Stimulated activated naive CD8-positive, alpha-beta T cell treated with anti-CD3 and anti-CD28 coated beads, Interleukin-15, Interleukin-2, amounts not matched to agents 100 ng/mL and 50 ng/mL, for 24 hours (primary cell): ENCODE data around the gene ITSN2.

Experiments used
- H3K27ac Mint-ChIP-seq: one replicate; pipeline ENCODE4 v1.8.0; 2021; ENCODE audit warnings: mild to moderate bottlenecking, mixed read lengths
- H3K27me3 Mint-ChIP-seq: one replicate; pipeline ENCODE4 v1.8.0; 2021; ENCODE audit warnings: mixed read lengths
- H3K36me3 Mint-ChIP-seq: one replicate; pipeline ENCODE4 v1.8.0; 2021; ENCODE audit warnings: low read depth, mixed read lengths
- H3K4me1 Mint-ChIP-seq: one replicate; pipeline ENCODE4 v1.8.0; 2021; ENCODE audit warnings: low read depth, mixed read lengths
- H3K4me3 Mint-ChIP-seq: one replicate; pipeline ENCODE4 v1.8.0; 2021; ENCODE audit warnings: mild to moderate bottlenecking, mixed read lengths
- H3K9me3 Mint-ChIP-seq: one replicate; pipeline ENCODE4 v1.8.0; 2021; ENCODE audit warnings: mixed read lengths

The ITSN2 gene

GRCh38 chr2:24332791-24333540 lies 27.4 kb downstream of the ITSN2 start:
- H3K4me3 Mint-ChIP-seq: no peak overlapping the region
- H3K36me3 Mint-ChIP-seq: peaks cover 9% of the 10 kb centered on the region
- peak overlapping the region; percentile 36 for H3K27ac Mint-ChIP-seq
- H3K4me1 Mint-ChIP-seq: peaks cover 69% of the 10 kb centered on the region
- no peaks in the 10 kb centered on the region for H3K27me3 Mint-ChIP-seq
- peaks cover 5% of the 10 kb centered on the region for H3K9me3 Mint-ChIP-seq

GRCh38 chr2:24330161-24330560 lies 30.2 kb downstream of the ITSN2 start:
- Mint-ChIP-seq H3K27me3 (no peaks in the 10 kb centered on the region), H3K4me1 (peaks cover 56% of the 10 kb centered on the region)

GRCh38 chr2:24329700-24330099 lies 30.6 kb downstream of the ITSN2 start:
- no peaks in the 10 kb centered on the region for H3K9me3 Mint-ChIP-seq
- H3K4me3 Mint-ChIP-seq: no peak overlapping the region
- H3K27ac Mint-ChIP-seq: no peak overlapping the region
- H3K27me3 Mint-ChIP-seq: no peaks in the 10 kb centered on the region
- peaks cover 5% of the 10 kb centered on the region for H3K36me3 Mint-ChIP-seq
- peaks cover 56% of the 10 kb centered on the region for H3K4me1 Mint-ChIP-seq

More at GRCh38 chr2:24330161-24330560, 30.2 kb downstream of the ITSN2 start:
- Mint-ChIP-seq H3K9me3 (no peaks in the 10 kb centered on the region), H3K36me3 (peaks cover 5% of the 10 kb centered on the region), H3K4me3 (no peak overlapping the region), H3K27ac (peak overlapping the region; percentile 70)

DNA sequence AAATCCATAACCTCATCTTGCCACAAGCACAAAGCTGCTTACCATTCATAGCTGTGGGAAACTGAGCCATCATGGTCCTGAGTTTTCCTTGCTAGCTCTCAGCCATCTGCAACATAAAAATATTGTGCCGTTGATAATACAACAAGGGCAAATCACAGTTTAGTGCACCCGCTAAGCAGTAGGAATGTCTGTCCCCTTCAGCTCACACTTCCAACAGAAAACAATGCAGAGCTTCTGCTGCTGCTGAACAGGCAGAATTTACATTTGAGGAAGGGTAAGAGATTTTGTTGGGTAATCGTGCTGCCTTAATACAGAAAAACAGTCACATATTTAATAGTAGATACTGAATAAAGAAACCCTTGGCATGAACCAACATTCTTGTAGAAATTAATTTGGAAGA lies 32.3 kb downstream of the ITSN2 start:
- Mint-ChIP-seq H3K4me1 (peaks cover 39% of the 10 kb centered on the region), H3K27me3 (no peaks in the 10 kb centered on the region), H3K9me3 (no peaks in the 10 kb centered on the region), H3K36me3 (peaks cover 9% of the 10 kb centered on the region), H3K27ac (no peak overlapping the region), H3K4me3 (no peak overlapping the region)

DNA sequence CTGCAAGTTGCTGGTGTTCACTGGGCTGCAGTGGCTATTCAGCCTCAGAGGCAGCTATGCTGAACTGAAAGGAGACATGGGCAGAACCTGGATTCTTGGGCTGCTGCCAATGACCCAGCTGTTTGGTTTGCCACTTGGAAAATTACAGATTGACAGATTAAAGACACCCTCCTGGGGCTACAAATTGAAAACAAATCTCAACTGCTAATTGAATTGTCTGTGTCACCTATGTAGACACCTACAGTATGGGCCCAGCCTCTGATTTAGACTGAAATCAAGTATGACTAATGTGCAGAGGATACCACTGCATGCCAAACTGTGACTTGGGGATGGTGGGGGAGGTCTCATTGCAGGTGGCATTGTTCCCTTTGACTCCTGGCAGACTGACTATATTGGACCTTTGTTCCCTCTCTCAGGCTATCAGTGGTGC lies 42.8 kb downstream of the ITSN2 start:
- H3K27ac Mint-ChIP-seq: no peak overlapping the region
- no peaks in the 10 kb centered on the region for H3K9me3 Mint-ChIP-seq
- H3K27me3 Mint-ChIP-seq: no peaks in the 10 kb centered on the region
- H3K36me3 Mint-ChIP-seq: peaks cover 11% of the 10 kb centered on the region
- H3K4me3 Mint-ChIP-seq: no peak overlapping the region
- H3K4me1 Mint-ChIP-seq: peaks cover 39% of the 10 kb centered on the region

GRCh38 chr2:24315669-24316068 lies 44.7 kb downstream of the ITSN2 start:
- no peaks in the 10 kb centered on the region for H3K27me3 Mint-ChIP-seq

DNA sequence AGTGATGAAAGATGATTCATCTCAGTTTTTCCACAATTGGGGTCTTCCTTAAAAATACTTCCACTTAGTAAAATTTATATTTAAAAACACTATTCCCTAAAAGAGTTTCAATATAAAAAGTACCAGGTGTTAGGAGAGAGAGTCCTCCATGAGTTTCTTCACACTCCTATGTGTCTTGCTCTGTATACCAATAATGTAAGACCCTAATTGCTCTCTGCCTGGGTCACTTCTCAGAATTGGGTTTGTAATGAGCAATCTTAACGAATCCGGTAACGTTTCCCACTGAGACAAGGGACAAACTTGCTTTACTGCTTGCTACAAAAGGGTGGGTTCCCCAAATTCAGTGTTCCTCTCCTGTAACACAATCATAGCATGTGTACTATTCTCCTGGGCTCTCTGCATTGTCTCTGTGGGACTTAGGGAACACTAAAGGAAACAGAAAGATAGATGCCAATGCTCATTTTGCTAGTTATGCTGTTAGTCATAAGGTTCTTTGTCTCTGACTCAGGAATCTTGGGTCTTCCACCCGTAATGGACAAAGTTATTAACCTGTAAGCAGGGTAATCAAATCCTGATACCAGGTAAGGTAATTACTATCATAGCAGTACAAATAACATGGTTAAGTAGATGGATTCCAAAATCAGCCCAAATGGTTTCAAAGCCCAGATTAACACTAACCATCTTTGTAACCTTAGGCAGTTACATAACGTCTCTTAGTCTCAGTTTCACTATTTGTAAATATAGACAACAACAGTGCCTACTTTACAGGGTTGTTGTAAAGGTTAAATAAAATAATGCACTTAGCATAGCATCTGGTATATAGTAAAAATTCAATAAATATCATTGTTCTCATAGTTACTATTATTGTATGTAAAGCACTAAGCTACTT lies 46.3 kb downstream of the ITSN2 start:
- Mint-ChIP-seq H3K27me3 (no peaks in the 10 kb centered on the region), H3K9me3 (no peaks in the 10 kb centered on the region), H3K36me3 (peaks cover 19% of the 10 kb centered on the region), H3K27ac (peak overlapping the region; percentile 31), H3K4me3 (no peak overlapping the region), H3K4me1 (peaks cover 35% of the 10 kb centered on the region)

More at GRCh38 chr2:24315669-24316068, 44.7 kb downstream of the ITSN2 start:
- Mint-ChIP-seq H3K27ac (peak overlapping the region; percentile 3), H3K36me3 (peaks cover 14% of the 10 kb centered on the region), H3K9me3 (no peaks in the 10 kb centered on the region), H3K4me1 (peaks cover 38% of the 10 kb centered on the region), H3K4me3 (no peak overlapping the region)

- Mint-ChIP-seq H3K4me1 (no peaks in the 10 kb centered on the region), H3K36me3 (peaks cover 36% of the 10 kb centered on the region), H3K27ac (no peak overlapping the region), H3K9me3 (no peaks in the 10 kb centered on the region), H3K27me3 (no peaks in the 10 kb centered on the region), H3K4me3 (no peak overlapping the region)
Measured at GRCh38 chr2:24307961-24308360, 52.4 kb downstream of the ITSN2 start.

DNA sequence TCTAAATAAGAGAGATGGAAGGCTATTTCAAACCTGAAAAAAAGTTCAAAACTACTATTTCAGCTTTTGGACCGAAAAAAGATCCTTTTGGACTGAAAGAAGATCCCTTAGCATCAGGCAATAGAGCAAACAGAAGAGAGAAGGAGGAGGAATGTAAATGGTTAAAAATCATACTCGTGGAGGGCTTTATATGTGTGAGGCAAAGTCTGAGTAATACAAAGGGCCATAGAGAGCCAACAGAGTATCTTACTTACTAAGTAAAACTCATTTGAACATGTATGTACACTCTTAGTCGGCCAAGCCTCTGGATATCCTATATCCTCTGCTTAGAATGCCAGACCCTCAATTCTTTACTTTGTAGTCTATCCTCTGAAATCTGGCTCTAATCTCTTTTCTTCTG lies 55.7 kb downstream of the ITSN2 start:
- no peaks in the 10 kb centered on the region for H3K27me3 Mint-ChIP-seq
- no peaks in the 10 kb centered on the region for H3K9me3 Mint-ChIP-seq
- no peak overlapping the region for H3K27ac Mint-ChIP-seq
- no peaks in the 10 kb centered on the region for H3K4me1 Mint-ChIP-seq
- no peak overlapping the region for H3K4me3 Mint-ChIP-seq
- peaks cover 40% of the 10 kb centered on the region for H3K36me3 Mint-ChIP-seq

GRCh38 chr2:24304098-24304497 lies 56.2 kb downstream of the ITSN2 start:
- Mint-ChIP-seq H3K9me3 (no peaks in the 10 kb centered on the region), H3K4me3 (no peak overlapping the region), H3K4me1 (no peaks in the 10 kb centered on the region), H3K27ac (no peak overlapping the region), H3K36me3 (peaks cover 42% of the 10 kb centered on the region), H3K27me3 (no peaks in the 10 kb centered on the region)

DNA sequence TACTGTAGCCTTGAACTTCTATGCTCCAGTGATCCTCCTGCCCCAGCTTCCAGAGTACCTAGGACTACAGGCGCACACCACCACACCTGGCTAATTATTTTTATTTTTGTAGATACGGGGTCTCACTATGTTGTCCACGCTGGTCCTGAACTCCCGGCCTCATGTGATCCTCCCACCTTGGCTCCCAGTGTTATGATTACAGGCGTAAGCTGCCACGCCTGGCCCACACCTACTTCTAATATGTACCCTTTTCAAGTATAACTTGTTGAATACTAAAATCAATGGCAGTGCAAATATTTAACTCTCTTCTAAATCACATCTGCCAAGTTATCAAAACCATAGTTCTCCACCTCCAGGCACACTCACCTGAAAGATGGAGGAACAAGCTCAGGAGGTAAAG lies 58.7 kb downstream of the ITSN2 start:
- no peak overlapping the region for H3K27ac Mint-ChIP-seq
- no peaks in the 10 kb centered on the region for H3K27me3 Mint-ChIP-seq
- H3K36me3 Mint-ChIP-seq: peaks cover 49% of the 10 kb centered on the region
- no peak overlapping the region for H3K4me3 Mint-ChIP-seq
- no peaks in the 10 kb centered on the region for H3K9me3 Mint-ChIP-seq
- no peaks in the 10 kb centered on the region for H3K4me1 Mint-ChIP-seq

GRCh38 chr2:24297663-24298062 lies 62.7 kb downstream of the ITSN2 start:
- peaks cover 72% of the 10 kb centered on the region for H3K36me3 Mint-ChIP-seq
- no peaks in the 10 kb centered on the region for H3K9me3 Mint-ChIP-seq
- H3K27me3 Mint-ChIP-seq: no peaks in the 10 kb centered on the region
- no peaks in the 10 kb centered on the region for H3K4me1 Mint-ChIP-seq
- H3K27ac Mint-ChIP-seq: peak overlapping the region; percentile 15
- H3K4me3 Mint-ChIP-seq: no peak overlapping the region

DNA sequence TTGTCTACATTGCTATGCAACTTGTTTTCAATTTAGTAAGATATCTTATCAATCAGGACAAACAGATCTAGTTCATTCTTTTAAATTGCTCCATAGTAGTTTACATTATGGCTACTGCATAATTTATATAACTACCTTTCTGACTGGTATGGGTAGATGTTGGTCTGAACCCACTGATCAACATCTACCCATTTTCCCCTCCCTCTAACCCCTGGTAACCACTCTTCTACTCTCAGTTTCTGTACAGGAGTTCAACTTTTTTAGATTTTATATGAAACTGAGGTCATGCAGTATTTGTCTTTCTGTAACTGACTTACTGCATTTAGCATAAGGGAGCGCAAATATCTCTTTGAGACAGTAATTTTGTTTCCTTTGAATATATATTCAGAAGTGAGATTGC lies 73.2 kb downstream of the ITSN2 start:
- Mint-ChIP-seq H3K4me1 (peaks cover 12% of the 10 kb centered on the region), H3K4me3 (no peak overlapping the region), H3K36me3 (peaks cover 34% of the 10 kb centered on the region), H3K27me3 (no peaks in the 10 kb centered on the region), H3K27ac (no peak overlapping the region), H3K9me3 (no peaks in the 10 kb centered on the region)

GRCh38 chr2:24285484-24286152 lies 74.7 kb downstream of the ITSN2 start:
- Mint-ChIP-seq H3K4me3 (no peak overlapping the region), H3K36me3 (peaks cover 29% of the 10 kb centered on the region), H3K4me1 (peaks cover 12% of the 10 kb centered on the region), H3K27ac (no peak overlapping the region), H3K27me3 (no peaks in the 10 kb centered on the region), H3K9me3 (no peaks in the 10 kb centered on the region)

- Mint-ChIP-seq H3K36me3 (peaks cover 13% of the 10 kb centered on the region), H3K9me3 (no peaks in the 10 kb centered on the region), H3K4me3 (no peak overlapping the region), H3K27ac (no peak overlapping the region), H3K4me1 (no peaks in the 10 kb centered on the region), H3K27me3 (no peaks in the 10 kb centered on the region)
Measured at GRCh38 chr2:24280645-24281044, 79.7 kb downstream of the ITSN2 start.
